Measurements from ENCODE around the gene RTN4R.

Gene RTN4R

GRCh38 chr22:20228055-20228938 is 39.8 kb downstream of the RTN4R start:
- DNase-seq, result no peak

GRCh38 chr22:20227363-20227762 is 40.8 kb downstream of the RTN4R start:
- DNase-seq, result no peak

- no peak for DNase-seq
Measured at GRCh38 chr22:20226760-20227350, 41.3 kb downstream of the RTN4R start.

- no peak for DNase-seq
Measured at GRCh38 chr22:20226077-20226716, 41.9 kb downstream of the RTN4R start.

- DNase-seq, result no peak
Measured at GRCh38 chr22:20225693-20225966, 42.5 kb downstream of the RTN4R start.

- DNase-seq, result no peak
Measured at GRCh38 chr22:20224917-20225692, 43.0 kb downstream of the RTN4R start.

- DNase-seq, result no peak
Measured at GRCh38 chr22:20224256-20224626, 43.9 kb downstream of the RTN4R start.

- no peak for DNase-seq
Measured at GRCh38 chr22:20223421-20224255, 44.5 kb downstream of the RTN4R start.

GRCh38 chr22:20222764-20223420 is 45.2 kb downstream of the RTN4R start:
- no peak for DNase-seq

GRCh38 chr22:20221421-20222340 is 46.4 kb downstream of the RTN4R start:
- DNase-seq, result no peak

- no peak for DNase-seq
Measured at GRCh38 chr22:20220629-20221026, 47.5 kb downstream of the RTN4R start.

- no peak for DNase-seq
Measured at GRCh38 chr22:20219667-20220628, 48.2 kb downstream of the RTN4R start.

GRCh38 chr22:20218987-20219386 is 49.1 kb downstream of the RTN4R start:
- DNase-seq, result no peak

GRCh38 chr22:20218326-20218872 is 49.7 kb downstream of the RTN4R start:
- no peak for DNase-seq

- no peak for DNase-seq
Measured at GRCh38 chr22:20217563-20217962, 50.6 kb downstream of the RTN4R start.

- DNase-seq, result no peak
Measured at GRCh38 chr22:20216863-20217499, 51.1 kb downstream of the RTN4R start.

GRCh38 chr22:20215742-20216141 is 52.4 kb downstream of the RTN4R start:
- no peak for DNase-seq

- no peak for DNase-seq
Measured at GRCh38 chr22:20214853-20215252, 53.3 kb downstream of the RTN4R start.
